Stimulated activated CD8-positive, alpha-beta memory T cell treated with anti-CD3 and anti-CD28 coated beads, Interleukin-7, amount 100 ng/mL, for 4 hours (primary cell): ENCODE data around the gene ITGB3BP.
"Not testable (repeated sequence)": the region's sequence is repeated elsewhere in the genome, so short reads cannot be mapped to it uniquely, and the experiment has no call there.

Experiments
- DNase-seq, 2 donors: peaks; one replicate each; pipeline ENCODE4 v3.0.0-alpha.2; 2020; ENCODE audit warnings: low read depth in 2 of 2

Gene ITGB3BP

DNA sequence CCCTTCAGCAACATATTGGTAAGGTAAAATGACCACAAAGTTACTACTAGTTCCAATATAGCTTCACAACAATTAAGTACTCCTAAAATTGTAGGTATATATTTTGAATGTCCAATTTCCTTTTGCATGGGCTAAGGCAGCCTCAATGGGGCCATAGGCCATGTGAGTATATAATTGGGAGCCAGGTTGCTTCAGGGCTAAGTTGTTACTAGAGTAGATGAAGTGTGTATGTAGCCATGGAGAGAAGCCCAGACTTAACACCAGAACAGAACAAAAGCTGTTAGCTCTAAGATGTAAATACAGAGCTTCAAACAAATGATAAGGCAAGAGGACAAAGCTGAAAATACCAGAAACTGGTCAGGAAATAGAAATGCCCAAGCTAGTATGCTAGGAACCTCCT lies 16.2 kb downstream of the ITGB3BP start:
- DNase-seq = no peak

DNA sequence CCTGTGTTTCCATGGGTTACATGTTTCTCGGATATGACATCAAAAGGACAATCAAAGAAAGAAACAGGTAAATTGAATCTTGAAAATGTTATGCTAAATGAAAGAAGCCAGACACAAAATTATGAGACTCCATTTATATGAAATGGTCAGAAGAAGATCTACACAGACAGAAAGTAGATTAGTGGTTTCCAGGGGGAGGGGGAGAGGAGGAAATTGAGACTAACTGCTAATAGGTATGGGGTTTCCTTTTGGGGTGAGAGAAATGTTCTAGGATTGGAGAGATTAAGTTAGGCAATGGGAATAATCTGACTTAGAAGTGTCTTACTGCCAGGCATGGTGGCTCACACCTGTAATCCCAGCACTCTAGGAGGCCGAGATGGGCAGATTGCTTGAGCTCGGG lies 21.8 kb downstream of the ITGB3BP start:
- no peak for DNase-seq

DNA sequence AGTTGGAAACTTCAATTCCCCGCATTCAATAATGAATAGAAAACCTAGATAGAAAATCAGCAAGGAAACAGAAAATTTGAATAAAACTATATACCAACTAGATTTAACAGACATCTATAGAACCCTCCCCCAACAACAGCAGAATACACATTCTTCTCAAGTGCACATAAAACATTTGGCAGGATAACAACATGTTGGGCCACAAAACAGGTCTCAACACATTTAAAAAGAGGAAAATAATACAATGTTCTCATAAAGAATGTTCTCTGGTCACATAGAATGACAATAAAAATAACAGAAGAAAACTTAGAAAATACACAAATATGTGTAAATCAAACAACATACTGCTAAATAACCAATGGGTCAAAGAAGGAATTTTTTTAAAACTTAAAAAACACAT lies 24.9 kb downstream of the ITGB3BP start:
- DNase-seq = no peak

DNA sequence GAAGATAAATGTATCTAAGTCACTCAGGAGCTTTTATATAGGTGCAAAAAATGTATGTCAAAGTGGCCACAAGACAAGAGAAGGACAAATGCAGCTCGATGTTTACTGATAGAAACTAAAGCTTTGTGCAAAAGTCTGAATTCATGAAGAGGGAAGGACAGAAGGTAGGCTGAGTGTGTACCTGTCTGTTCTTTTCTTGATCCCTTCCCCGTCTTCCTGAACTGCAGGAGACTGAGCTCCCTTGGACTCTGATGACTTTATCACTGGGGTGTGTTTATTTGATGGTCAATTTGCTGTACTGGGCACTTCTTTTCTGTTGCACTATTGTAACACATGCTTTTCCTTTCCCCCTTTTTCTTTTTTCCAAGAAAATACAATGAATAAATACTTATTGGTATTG lies 25.4 kb downstream of the ITGB3BP start:
- DNase-seq = no peak

DNA sequence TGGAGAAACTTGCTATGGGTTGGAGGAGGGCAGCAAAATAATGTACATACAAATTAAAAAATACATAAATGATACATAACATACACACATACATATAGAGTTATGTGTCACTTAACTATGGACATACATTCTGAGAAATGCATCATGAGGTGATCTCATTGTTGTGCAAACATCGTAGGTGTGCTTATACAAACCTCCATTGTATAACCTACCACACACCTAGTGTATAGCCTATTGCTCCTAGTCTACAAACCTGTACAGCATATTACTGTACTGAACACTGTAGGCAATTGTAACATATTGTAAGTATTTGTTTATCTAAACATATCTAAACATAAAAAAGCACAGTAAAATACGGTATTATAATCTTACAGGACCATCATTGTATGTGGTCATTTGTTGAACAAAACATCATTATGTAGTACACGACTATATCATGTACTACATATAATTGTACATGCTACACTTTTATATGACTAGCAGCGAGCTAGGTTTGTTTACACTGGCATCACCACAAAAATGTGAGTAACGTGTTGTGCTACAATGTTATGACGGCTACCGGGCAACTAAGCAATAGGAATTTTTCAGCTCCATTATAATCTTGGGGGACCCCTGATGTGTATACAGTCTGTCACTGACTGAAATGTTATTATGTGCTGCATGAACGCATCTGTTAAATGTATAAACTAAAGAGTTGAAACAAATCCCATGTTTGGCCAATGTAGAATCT lies 35.5 kb downstream of the ITGB3BP start:
- no peak for DNase-seq

DNA sequence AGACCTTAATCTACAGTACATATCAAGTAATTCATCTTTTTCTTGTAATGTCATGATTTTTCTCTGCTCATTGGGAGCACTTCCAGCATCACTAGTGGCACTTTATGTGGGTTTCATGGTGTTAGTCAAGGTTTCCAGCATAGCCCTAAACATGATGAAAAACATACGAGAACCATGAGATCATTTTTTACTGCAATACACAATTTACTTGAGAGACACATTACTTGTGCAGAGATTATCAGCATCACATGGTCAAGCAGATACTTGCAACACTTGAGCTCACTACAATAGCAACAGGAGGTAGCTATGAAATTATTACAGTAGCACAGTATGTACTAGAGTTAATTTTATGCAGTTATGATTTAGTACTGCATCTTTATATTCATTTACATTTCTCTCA lies 36.4 kb downstream of the ITGB3BP start:
- no peak for DNase-seq

DNA sequence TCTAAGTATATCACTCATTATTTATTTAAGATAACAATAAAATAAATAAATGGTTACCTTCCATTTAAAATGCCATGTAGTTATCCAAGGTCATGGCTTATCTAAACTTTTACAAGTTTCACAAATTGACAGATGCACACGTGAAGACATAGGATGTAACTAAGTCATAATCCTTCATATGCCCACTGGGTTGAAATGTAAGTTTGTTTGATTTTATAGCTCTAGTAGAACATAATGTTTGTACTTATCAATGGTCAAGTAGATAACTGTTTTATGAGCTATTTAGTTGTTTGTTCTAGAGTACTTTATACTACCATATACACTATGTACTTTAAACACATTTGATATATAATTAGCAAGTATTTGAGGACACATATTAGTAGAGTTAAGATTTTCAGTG lies 43.0 kb downstream of the ITGB3BP start:
- DNase-seq = no peak

DNA sequence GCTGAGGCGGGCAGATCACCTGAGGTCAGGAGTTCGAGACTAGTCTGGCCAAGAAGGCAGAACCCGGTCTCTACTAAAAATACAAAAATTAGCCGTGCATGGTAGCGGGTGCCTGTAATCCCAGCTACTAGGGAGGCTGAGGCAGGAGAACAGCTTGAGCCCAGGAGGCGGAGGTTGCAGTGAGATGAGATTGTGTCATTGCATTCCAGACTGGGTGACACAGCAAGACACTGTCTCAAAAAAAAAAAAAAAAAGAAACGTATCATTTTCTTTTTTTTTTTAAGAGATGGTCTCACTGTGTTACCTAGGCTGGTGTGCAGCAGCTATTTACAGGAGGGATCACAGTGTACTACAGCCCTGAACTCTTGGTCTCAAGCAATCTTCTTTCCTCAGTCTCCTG lies 47.3 kb downstream of the ITGB3BP start:
- DNase-seq = no peak

DNA sequence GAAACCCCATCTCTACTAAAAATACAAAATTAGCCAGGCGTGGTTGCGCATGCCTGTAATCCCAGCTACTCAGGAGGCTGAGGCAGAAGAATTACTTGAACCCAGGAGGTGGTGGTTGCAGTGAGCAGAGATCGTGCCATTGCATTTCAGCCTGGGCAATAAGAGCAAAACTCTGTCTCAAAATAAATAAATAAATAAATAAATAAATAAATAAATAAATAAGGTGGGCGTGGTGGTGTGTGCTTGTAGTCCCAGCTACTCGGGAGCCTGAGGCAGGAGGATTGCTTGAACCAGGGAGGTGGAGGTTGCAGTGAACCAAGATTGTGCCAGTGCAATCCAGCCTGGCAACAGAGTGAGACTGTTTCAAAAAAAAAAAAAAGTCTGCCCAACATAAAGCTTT lies 54.3 kb downstream of the ITGB3BP start:
- DNase-seq = not testable (repeated sequence)

DNA sequence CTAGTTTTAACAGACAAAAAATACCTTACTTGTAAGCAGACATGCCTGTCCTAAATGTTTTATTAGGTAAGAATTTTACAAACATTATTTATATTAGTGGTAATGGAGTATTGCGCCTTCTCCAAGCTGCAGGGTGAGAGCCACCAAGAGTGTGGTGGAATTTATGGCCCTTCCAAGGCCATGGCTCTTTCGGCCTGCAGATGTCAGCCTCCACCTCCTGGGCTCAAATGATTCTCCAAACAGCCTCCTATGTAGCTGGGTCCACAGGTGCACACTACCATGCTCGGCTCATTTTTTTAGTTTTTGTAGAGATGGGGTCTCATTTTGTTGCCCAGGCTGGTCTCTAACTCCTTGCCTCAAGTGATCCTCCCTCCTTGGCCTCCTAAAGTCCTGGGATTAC lies 56.3 kb downstream of the ITGB3BP start:
- DNase-seq = no peak

DNA sequence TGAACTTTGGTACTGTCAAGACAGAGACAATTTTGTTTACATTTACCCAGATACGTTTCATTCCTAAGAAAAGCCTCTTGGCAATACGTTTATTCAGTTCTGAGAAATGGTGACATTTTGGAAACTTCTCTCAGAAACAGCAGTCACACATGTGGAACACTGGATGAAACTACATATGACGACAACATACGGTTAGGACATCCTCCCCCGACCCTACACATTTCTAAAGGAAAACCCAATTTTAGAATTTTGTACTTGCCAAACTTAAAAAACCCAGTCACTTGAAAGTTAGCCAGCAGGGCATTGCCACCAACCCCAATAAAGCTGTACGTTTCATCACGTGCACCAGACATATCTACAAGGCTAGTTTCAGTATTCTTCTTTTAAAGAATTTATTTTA lies 56.8 kb downstream of the ITGB3BP start:
- no peak for DNase-seq

DNA sequence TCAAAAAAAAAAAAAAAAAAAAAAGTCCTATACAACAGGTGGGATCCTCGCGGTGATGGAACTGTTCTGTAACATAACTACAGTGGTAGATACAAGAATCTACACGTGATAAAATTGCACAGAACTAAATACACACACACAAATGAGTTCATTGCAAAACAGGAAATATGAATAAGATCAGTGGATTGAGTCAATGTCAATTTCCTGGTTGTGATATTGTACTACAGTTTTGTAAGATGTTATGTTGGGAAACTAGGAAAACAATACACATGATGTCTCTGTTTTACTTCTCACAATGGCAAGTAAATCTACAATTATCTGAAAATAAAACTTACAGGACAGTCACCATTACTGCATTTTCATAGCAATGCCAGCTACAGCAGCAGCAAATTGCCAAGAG lies 59.8 kb downstream of the ITGB3BP start:
- no peak for DNase-seq

DNA sequence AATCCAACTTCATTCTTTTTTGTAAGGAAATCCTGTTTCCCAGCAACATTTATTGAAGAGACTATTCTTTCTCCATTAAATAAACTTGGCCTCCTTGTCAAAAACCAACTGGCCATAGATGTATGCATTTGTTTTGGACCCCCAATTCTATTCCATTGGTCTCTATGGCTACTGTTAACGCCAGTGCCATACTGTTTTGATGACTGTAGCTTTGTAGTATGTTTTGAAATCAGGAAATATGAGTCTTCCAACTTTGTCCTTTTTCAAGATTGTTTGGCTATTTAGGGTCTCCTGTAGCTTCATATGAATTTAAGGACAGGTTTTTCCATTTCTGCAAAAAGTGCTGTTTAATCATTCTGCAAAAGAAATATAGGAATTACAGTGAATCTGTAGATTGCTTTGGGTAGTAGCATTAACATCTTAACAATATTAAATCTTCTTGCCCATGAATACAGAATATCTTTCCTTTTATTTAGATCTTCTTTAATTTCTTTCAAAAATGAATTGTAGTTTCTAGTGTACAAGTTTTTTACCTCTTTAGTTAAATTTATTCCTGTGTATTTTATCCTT lies 61.3 kb downstream of the ITGB3BP start:
- DNase-seq = no peak

DNA sequence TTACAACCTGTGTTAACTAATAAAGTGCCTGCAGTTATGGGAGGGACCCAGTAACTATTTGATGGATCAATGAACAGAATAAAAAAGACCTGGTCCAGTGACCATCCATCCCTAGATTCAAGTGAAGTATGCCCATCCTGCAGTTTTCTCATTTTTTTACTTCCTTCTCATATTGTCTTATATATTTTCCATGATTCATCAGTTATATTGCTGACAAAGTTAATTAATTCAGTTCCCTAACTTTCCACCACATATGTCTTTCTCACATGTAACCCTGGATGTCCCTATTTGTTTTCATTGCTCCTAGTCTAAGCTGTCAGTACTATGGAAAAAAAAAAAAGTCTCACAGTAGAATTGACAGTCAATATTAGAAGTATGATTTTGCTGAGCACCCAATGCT lies 64.3 kb downstream of the ITGB3BP start:
- no peak for DNase-seq

DNA sequence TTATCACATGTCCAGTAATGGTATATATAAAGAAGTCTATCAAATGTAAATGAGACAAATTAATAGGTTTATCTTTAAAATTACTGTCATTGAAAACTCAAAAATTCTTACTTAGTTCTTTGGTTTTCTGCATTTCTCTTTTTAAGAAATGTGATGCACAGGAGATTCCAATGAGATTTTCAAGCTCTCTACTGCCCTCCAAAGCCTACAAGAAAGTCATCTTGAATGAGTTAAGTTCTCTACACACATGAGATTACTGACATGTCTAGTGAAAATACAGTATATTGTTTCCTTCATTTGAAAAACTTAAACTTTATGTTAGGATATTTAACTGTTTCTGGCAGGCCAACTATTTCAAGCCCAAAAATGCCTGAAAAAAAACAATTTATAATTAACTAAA lies 68.8 kb downstream of the ITGB3BP start:
- DNase-seq = no peak

DNA sequence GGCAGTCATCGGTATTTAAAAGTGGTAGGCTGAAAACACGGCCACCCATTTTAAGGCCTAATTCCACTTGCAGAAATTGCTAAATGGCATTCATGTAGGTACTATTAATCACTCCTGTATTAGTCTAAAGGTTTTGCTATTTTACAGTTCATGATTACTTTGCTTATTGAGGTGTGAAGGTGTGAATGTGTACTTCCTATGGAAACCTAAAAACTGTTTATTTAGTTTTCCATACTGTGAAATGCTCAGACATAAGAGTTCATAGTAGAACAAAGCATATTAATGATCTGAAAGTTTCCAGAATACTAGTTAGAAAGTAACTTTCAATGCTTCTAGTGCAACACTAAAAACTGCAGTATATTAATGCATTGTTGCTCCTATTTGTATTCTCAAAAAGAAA lies 69.8 kb downstream of the ITGB3BP start:
- no peak for DNase-seq

DNA sequence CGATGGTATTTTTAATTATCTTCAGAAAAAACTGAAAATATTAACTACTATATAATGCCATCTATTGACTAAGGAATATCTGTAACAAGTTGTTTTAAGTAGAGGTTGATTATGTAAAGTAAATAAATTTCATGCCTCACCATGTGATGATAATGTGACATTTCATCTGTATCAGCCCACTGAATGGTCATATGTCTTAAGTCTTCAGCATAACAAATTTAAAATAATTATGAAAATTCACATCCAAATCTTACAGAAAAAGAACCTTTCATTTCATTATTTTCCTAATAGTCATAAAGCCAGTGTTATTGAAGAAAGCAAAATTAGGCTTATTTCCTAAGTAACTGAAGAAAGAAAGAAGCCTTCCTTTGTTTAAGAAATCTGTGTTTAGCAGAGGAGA lies 72.6 kb downstream of the ITGB3BP start:
- DNase-seq = no peak

DNA sequence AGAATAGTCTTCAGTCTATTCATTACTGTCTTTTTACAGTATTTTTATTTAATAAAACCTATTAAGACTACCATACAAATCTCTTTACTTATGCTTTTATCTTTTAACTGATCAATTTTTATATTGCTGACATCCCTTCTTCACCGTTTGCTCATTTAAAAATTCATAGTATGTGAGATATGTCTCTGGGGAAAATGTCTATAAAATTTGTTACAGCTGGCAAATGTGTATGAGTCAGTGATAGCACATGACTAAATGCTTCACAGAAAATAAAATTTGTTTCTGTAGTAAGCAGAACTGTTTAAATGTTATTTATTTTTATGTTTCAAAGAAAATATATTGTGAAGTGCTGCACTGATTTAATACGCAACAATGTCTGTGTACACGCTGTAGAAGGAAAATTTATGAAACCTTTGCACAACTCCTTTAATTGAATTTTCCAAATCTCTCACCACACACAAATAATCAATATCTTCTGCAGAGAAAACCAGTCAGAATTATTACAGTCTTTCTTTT lies 74.2 kb downstream of the ITGB3BP start:
- DNase-seq = no peak

DNA sequence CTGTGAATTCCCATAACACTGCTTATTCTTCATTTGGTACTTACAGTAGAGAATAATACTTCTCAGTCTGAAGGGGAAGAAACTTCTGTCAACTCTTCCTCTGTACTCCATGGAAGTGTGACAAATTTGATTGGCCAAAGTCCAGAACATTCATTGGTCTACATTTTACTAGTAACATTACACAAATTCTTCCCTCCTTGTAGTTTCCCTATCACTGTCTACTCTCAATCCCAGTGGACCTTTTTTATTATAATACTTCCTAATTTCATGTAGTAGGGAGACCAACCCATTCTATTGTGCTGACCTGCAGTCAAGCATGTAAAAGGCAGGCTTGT lies 80.9 kb downstream of the ITGB3BP start:
- no peak for DNase-seq

DNA sequence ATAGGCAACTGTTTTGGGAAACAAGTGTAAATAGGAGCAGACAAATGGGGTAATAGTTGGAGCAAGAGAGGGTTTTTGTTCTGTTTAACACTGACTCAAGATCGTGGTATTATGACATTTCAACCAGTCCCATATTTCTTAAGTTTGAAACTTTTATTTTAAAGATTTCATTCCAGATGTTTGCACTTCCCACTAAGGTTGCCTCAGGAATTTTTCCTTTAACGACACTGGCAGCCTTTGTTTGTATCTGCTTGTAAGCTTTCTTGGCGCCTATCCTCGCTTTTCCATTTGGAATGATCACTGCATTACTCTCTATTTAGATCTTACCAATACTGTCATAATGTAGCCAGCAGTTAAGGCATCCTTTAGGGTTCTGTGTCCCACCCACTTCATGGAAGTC lies 87.9 kb downstream of the ITGB3BP start:
- DNase-seq = no peak

DNA sequence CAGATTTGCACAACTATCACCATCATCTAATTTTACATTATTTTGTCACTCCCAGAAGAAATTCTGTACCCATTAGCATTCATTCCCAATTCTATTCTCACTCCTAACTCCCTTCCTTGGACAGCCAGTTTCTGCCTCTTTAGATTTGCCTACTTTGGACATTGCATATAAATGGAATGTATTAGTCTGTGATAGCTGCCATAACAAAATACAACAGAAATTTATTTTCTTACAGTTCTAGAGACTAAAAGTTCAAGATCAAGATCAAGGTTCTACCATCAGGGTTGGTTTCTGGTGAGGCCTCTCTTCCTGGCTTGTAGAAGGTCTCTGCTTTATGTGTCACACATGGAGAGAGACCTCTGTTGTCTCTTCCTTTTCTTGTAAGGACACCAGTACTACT lies 93.7 kb downstream of the ITGB3BP start:
- no peak for DNase-seq

DNA sequence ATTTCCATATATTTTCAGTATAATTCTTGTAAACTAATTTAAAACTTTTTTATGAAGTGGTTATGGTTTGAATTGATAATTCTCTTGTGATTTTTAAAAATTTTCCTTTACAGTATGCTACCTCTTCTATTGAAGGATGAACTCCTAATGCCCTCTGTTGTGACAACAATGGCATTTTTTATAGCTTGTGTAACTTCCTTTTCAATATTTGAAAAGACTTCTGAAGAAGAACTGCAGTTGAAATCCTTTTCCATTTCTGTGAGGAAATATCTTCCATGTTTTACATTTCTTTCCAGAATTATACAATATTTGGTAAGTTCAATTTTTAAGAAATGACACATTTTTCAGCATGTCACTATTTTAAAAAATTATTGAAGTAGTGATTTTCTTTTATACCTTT lies 94.2 kb downstream of the ITGB3BP start:
- DNase-seq = no peak

DNA sequence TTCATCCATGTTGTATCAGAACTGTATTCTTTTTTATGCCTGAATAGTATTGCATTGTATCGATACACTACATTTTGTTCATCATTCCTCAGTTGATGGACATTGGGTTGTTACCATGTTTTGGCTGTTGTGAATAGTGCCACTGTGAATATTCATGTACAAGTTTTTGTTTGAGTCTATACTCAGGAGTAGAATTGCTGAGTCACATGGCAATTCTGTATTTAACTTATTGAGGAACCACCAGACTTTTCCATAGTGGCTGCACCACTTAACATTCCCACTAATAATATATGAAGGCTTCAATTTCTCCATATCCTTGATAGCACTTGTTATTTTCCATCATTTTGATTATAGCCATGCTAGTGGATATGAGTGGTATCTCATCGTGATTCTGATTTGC lies 99.4 kb downstream of the ITGB3BP start:
- DNase-seq = no peak

DNA sequence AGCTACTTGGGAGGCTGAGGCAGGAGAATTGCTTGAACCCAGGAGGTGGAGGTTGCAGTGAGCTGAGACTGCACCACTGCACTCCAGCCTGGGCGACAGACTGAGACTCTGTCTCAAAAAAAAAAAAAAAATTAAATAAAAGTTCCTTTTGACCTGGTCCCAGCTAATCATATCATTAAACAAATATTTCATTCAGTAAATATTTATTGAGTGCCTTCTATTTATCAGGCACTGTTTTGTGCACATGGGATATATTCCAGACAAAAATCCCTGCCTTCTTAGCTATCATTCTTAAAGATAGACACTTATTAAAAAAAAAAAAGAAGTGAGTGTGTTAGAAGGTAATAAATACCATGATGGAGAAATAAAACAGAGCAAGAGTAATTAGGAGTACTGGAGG lies 102.3 kb downstream of the ITGB3BP start:
- DNase-seq = not testable (repeated sequence)
